SK-N-SH (cell line): ENCODE measurements around the gene EVC2. TPM values are rescaled to one million over a fixed set of nuclear protein-coding genes. Genes with fewer than 3 reads are reported as not detected.

Experiments used
- CTCF ChIA-PET: fragments of 300-600, 350-600 bp; formaldehyde crosslinking; extraction: SDS; loops from one replicate; lab custom pipeline; 2021; lab: Yijun Ruan, JAX
- POLR2A ChIA-PET: fragments of 350-600 bp; sonication (Branson Sonifier 250); formaldehyde crosslinking; extraction: SDS; loops from one replicate; lab custom pipeline; 2020; ENCODE audit warnings: antibody characterized with exemption, inconsistent platforms; lab: Yijun Ruan, JAX
- DNase-seq: peaks from one replicate; pipeline ENCODE4 v3.0.0; 2012
- H2AFZ ChIP-seq: fragments of 200-600 bp; sonication (generic); 2 replicates; pipeline ENCODE4 v1.8.1; 2016; ENCODE audit warnings: antibody characterized with exemption, mild to moderate bottlenecking, low read depth
- H3F3A ChIP-seq: fragments of 200-600 bp; sonication (generic); replicated peaks from 2 replicates; pipeline ENCODE3; 2016; ENCODE audit warnings: antibody characterized with exemption, mild to moderate bottlenecking; ENCODE audit not compliant: insufficient read depth
- H3K27ac ChIP-seq, 2 experiments: fragments of 200-500 bp in 1 of 2; fragments of 200-600 bp in 1 of 2; sonication (Bioruptor generic) in 1 of 2; sonication (generic), shearing (Covaris generic) in 1 of 2; 2 replicates each; pipeline versions ENCODE4 v1.5.1 to v1.6.1; 2014 to 2016; ENCODE audit warnings: low read depth in 2 of 2, inconsistent platforms in 1 of 2, low read length in 1 of 2, mild to moderate bottlenecking in 1 of 2, mixed read lengths in 1 of 2
- H3K27me3 ChIP-seq: fragments of 200-600 bp; sonication (generic), shearing (Covaris generic); 2 replicates; pipeline ENCODE4 v1.6.1; 2016; ENCODE audit warnings: mixed run types; ENCODE audit not compliant: insufficient read depth
- H3K36me3 ChIP-seq, 2 experiments: fragments of 200-500 bp in 1 of 2; fragments of 200-600 bp in 1 of 2; sonication (Bioruptor generic) in 1 of 2; sonication (generic) in 1 of 2; replicated peaks in 1 of 2; 2 replicates each; pipeline versions ENCODE3 to v1.5.1; 2014 to 2016; ENCODE audit warnings: low read length in 1 of 2, mild to moderate bottlenecking in 1 of 2; ENCODE audit not compliant: insufficient read depth in 2 of 2, control insufficient read depth in 1 of 2
- H3K4me1 ChIP-seq, 2 experiments: fragments of 200-500 bp in 1 of 2; fragments of 200-600 bp in 1 of 2; sonication (Bioruptor generic) in 1 of 2; sonication (generic), shearing (Covaris generic) in 1 of 2; 2 replicates each; pipeline versions ENCODE4 v1.5.1 to v1.6.1; 2014 to 2016; ENCODE audit warnings: low read depth in 1 of 2, low read length in 1 of 2, mixed run types in 1 of 2; ENCODE audit not compliant: insufficient read depth in 2 of 2, control insufficient read depth in 1 of 2
- H3K4me2 ChIP-seq: fragments of 200-600 bp; sonication (generic), shearing (Covaris generic); 2 replicates; pipeline ENCODE4 v1.6.1; 2017; ENCODE audit warnings: mixed run types
- H3K4me3 ChIP-seq, 2 experiments: fragments of 200-500 bp in 1 of 2; fragments of 200-600 bp in 1 of 2; sonication (Bioruptor generic) in 1 of 2; sonication (generic), shearing (Covaris generic) in 1 of 2; 2 replicates each; pipeline versions ENCODE4 v1.5.1 to v1.8.1; 2014 to 2016; ENCODE audit warnings: low read depth in 2 of 2, inconsistent platforms in 1 of 2, low read length in 1 of 2, mild to moderate bottlenecking in 1 of 2, mixed read lengths in 1 of 2, moderate library complexity in 1 of 2
- H3K79me2 ChIP-seq: fragments of 200-600 bp; sonication (generic); 2 replicates; pipeline ENCODE4 v1.8.1; 2017; ENCODE audit warnings: mild to moderate bottlenecking; ENCODE audit not compliant: insufficient read depth
- H3K9ac ChIP-seq: fragments of 200-600 bp; sonication (generic); 2 replicates; pipeline ENCODE4 v1.6.1; 2017; ENCODE audit warnings: mixed run types
- H3K9me2 ChIP-seq: fragments of 200-600 bp; sonication (generic); 2 replicates; pipeline ENCODE4 v1.6.1; 2017; ENCODE audit warnings: mixed run types
- H3K9me3 ChIP-seq: fragments of 200-600 bp; sonication (generic); 2 replicates; pipeline ENCODE4 v1.6.1; 2017; ENCODE audit warnings: mixed run types, mild to moderate bottlenecking, moderate library complexity
- H4K20me1 ChIP-seq: fragments of 200-600 bp; sonication (generic); 2 replicates; pipeline ENCODE4 v1.6.1; 2017; ENCODE audit warnings: mild to moderate bottlenecking, mixed run types; ENCODE audit not compliant: insufficient read depth
- CHD2 ChIP-seq: fragments of 150-350 bp; IDR thresholded peaks from 2 replicates; pipeline ENCODE4 v1.6.1; 2018; ENCODE audit warnings: low read length; ENCODE audit not compliant: partially characterized antibody
- EP300 ChIP-seq, 2 experiments: IDR thresholded peaks; 2 replicates each; pipeline versions ENCODE4 v1.4.0 to v1.6.1; 2012; ENCODE audit warnings: borderline replicate concordance in 1 of 2, low read depth in 1 of 2, low read length in 1 of 2
- FOSL2 ChIP-seq: IDR thresholded peaks from 2 replicates; pipeline ENCODE4 v1.4.0; 2012; ENCODE audit warnings: low read depth, mild to moderate bottlenecking, moderate library complexity, borderline replicate concordance
- GABPA ChIP-seq: IDR thresholded peaks from 2 replicates; pipeline ENCODE4 v1.4.0; 2012; ENCODE audit warnings: low read depth, mild to moderate bottlenecking
- GATA2 ChIP-seq: sonication (generic); formaldehyde crosslinking; IDR thresholded peaks from 2 replicates; pipeline ENCODE4 v1.5.0; 2020; ENCODE audit warnings: mild to moderate bottlenecking, missing genetic modification reagents
- IRF3 ChIP-seq: fragments of 150-350 bp; IDR thresholded peaks from 2 replicates; pipeline ENCODE4 v1.6.1; 2016; ENCODE audit warnings: mild to moderate bottlenecking, low read depth, low read length
- JUND ChIP-seq: IDR thresholded peaks from 2 replicates; pipeline ENCODE4 v1.4.0; 2012
- MAX ChIP-seq: IDR thresholded peaks from 2 replicates; pipeline ENCODE4 v1.4.0; 2012; ENCODE audit warnings: low read depth
- MEF2A ChIP-seq: IDR thresholded peaks from 2 replicates; pipeline ENCODE4 v1.4.0; 2012; ENCODE audit warnings: low read depth, borderline replicate concordance
- MXI1 ChIP-seq: IDR thresholded peaks from 2 replicates; pipeline ENCODE4 v1.6.1; 2012; ENCODE audit warnings: mild to moderate bottlenecking, low read depth, low read length, improper control_type of control experiment
- NFIC ChIP-seq: IDR thresholded peaks from 2 replicates; pipeline ENCODE4 v1.4.0; 2012; ENCODE audit warnings: borderline replicate concordance
- NRF1 ChIP-seq: IDR thresholded peaks from 2 replicates; pipeline ENCODE4 v1.6.1; 2012; ENCODE audit warnings: low read depth, mild to moderate bottlenecking, low read length
- PBX3 ChIP-seq: IDR thresholded peaks from 2 replicates; pipeline ENCODE4; 2012
- POLR2AphosphoS5 ChIP-seq: IDR thresholded peaks from 2 replicates; pipeline ENCODE4 v1.6.1; 2012; ENCODE audit warnings: low read depth, low read length
- RAD21 ChIP-seq: IDR thresholded peaks from 2 replicates; pipeline ENCODE4 v1.6.1; 2012; ENCODE audit warnings: mild to moderate bottlenecking, low read length
- RXRA ChIP-seq: IDR thresholded peaks from 2 replicates; pipeline ENCODE4 v1.4.0; 2012; ENCODE audit warnings: low read depth, mild to moderate bottlenecking, borderline replicate concordance
- TAF1 ChIP-seq: IDR thresholded peaks from 2 replicates; pipeline ENCODE4 v1.6.1; 2012; ENCODE audit warnings: low read depth, mild to moderate bottlenecking, low read length, moderate library complexity, borderline replicate concordance
- TCF12 ChIP-seq: IDR thresholded peaks from 2 replicates; pipeline ENCODE4 v1.4.0; 2012
- TEAD4 ChIP-seq: IDR thresholded peaks from 2 replicates; pipeline ENCODE4 v1.4.0; 2012; ENCODE audit warnings: mild to moderate bottlenecking, borderline replicate concordance; ENCODE audit not compliant: insufficient read depth
- USF1 ChIP-seq: IDR thresholded peaks from 2 replicates; pipeline ENCODE4 v1.4.0; 2012; ENCODE audit warnings: low read depth, borderline replicate concordance
- WGBS: methylation state at CpG from one replicate; pipeline ENCODE4 v1.1.6; 2017; ENCODE audit warnings: low lambda C conversion rate; 5-methylcytosine and 5-hydroxymethylcytosine counted together
- polyA plus RNA-seq, 3 experiments: library from polyadenylated mRNA; depleted of rRNA; stranded (reverse); fragments of >200 nt; gene quantifications; 2 replicates each; pipeline ENCODE4 v1.2.3, GENCODE V29; 2012

The EVC2 gene
- polyA plus RNA-seq, 1 of the 3 experiments (the other 2 are of a cell fraction) = not detected

- Histone ChIP-seq H3K36me3 (no peaks in the 10 kb centered on the region), H3K27me3 (no peaks in the 10 kb centered on the region), H3F3A (no peaks in the 10 kb centered on the region), H3K4me2 (no peak overlapping the region), H3K9me3 (no peaks in the 10 kb centered on the region), H2AFZ (no peak overlapping the region), H4K20me1 (no peaks in the 10 kb centered on the region), H3K9me2 (0 out of 2 replicates have a peak, but pooled peaks cover 2% of the 10 kb centered on the region), H3K4me1 (no peaks in the 10 kb centered on the region), H3K4me3 (no peak overlapping the region), H3K9ac (no peak overlapping the region), H3K79me2 (no peaks in the 10 kb centered on the region), H3K27ac (no peak overlapping the region)
- WGBS = 15% methylated on average over 1 of the region's 1 CpG
- POLR2A ChIA-PET = no interaction called here
- DNase-seq = no peak
- TF ChIP-seq NFIC (no peak), MEF2A (no peak), GABPA (no peak), FOSL2 (no peak), MAX (no peak), IRF3 (no peak), JUND (no peak), CHD2 (no peak), NRF1 (no peak), PBX3 (no peak), TAF1 (no peak), TCF12 (no peak), POLR2AphosphoS5 (no peak), RXRA (no peak), EP300 (IDR thresholded peaks at IDR 0.05; ENCODE audit: borderline replicate concordance in 1 of 2, low read depth in 1 of 2, low read length in 1 of 2) (no peak), GATA2 (CRISPR knock-in tag) (no peak), USF1 (no peak), MXI1 (no peak), RAD21 (no peak), TEAD4 (no peak)
- CTCF ChIA-PET = no interaction called here
These were observed 120.3 kb downstream of the EVC2 start for GRCh38 chr4:5588046-5588445.
